Ectodermal cell (in vitro differentiated cells): ENCODE results near the gene MAN1A1.

Experiments
- H3K27ac ChIP-seq: 2 replicates; pipeline ENCODE4 v1.7.0; 2013; ENCODE audit warnings: mild to moderate bottlenecking, low read depth, low read length; ENCODE audit not compliant: insufficient read depth, poor library complexity, severe bottlenecking
- H3K27me3 ChIP-seq: 2 replicates; pipeline ENCODE4 v1.7.0; 2013; ENCODE audit warnings: mild to moderate bottlenecking, low read length; ENCODE audit not compliant: insufficient read depth, control insufficient read depth, poor library complexity, severe bottlenecking
- H3K36me3 ChIP-seq: one replicate; pipeline ENCODE4 v1.7.0; 2013; ENCODE audit warnings: low read length; ENCODE audit not compliant: control insufficient read depth, insufficient read depth
- H3K4me1 ChIP-seq: one replicate; pipeline ENCODE4 v1.7.0; 2013; ENCODE audit warnings: low read length; ENCODE audit not compliant: control insufficient read depth, insufficient read depth
- H3K4me3 ChIP-seq: 2 replicates; pipeline ENCODE4 v1.7.0; 2013; ENCODE audit warnings: low read depth, low read length, control low read depth; ENCODE audit not compliant: insufficient read depth
- H3K9me3 ChIP-seq: 2 replicates; pipeline ENCODE4 v1.7.0; 2013; ENCODE audit warnings: mild to moderate bottlenecking, low read length, moderate library complexity; ENCODE audit not compliant: control insufficient read depth
- WGBS, 2 experiments: methylation state at CpG; one replicate each; pipeline ENCODE4 v1.1.7; 2013; ENCODE audit warnings: missing lambda C conversion rate in 2 of 2; 5-methylcytosine and 5-hydroxymethylcytosine counted together

The MAN1A1 gene

DNA sequence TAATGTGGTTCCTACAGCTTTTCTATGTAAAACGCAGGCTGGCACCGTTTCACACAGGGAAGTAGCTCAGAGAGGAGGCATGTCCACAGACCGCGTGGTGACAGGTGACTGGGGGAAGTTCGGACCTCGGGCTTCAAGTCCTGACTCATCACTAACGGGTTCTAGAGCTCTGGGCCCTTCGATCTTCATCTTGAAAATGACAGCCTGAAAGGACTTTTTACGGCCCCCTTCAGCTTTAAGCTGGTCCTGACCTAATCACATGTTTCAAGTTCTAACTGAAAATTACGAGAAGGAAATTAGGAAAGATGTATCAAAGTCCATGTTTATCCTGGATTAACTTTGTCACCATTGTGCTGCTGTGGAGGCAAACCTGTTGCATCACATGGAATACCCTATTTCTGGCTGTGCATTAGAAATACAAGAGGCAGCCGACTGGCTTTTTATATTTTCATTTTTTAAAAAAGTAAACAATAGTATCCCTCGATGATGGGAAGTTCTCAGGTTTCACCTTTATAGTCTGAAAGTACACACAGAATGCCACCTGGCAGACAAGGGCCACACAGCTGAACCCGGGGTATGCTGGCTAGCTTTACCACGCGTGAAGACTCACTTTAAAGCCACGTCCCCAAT, 2.0 kb downstream of the MAN1A1 start:
- WGBS, 2 experiments, result 76 to 78% methylated on average over 15 to 16 of the region's 16 CpGs

DNA sequence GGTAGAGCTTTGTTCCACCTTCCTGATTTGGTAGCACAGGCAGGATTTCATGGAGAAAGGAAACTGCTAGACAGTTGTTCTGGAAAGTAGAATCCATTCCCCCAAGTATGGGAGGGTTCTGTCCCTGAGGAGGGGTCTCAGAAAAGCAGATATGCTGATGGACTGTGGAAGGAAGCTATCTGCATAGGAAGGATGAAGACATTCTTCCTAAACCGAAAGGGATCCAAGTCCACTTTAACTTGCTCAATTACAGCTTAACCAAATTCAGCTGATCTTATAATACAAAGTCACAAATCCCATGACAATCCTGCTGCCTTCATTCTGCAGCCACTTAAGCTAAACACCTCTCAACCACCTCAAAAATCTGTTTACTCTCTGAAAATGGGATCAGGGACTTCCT, 2.6 kb downstream of the MAN1A1 start:
- Histone ChIP-seq H3K9me3 (no peaks in the 10 kb centered on the region), H3K4me1 (no peaks in the 10 kb centered on the region), H3K27ac (no peak overlapping the region), H3K27me3 (peaks cover 42% of the 10 kb centered on the region), H3K4me3 (no peak overlapping the region), H3K36me3 (no peaks in the 10 kb centered on the region)
- 88 to 100% methylated on average over 1 of the region's 1 CpG for WGBS, 2 experiments

More for the DNA sequence above, 2.0 kb downstream of the MAN1A1 start:
- Histone ChIP-seq H3K9me3 (no peaks in the 10 kb centered on the region), H3K36me3 (no peaks in the 10 kb centered on the region), H3K27me3 (peaks cover 45% of the 10 kb centered on the region), H3K4me3 (peak overlapping the region; percentile 62), H3K4me1 (no peaks in the 10 kb centered on the region), H3K27ac (no peak overlapping the region)

DNA sequence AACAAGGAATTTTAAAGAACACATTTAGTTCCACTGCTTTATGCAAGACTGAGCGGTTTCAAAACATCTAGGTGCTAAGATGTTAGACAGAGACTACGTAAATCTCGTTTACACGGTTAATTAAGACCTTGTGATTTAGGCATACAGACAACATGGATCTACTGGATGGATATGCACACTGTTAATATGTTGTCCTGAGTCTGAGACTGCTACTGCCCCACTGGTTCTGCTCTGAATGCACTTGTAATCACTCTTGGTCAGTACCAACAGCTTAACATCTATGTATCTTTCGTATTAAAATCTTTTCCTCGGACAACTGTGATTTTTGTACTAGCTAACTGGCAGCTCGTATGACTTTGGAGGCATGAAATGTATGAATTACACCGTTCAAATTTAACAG, 3.1 kb downstream of the MAN1A1 start:
- no peaks in the 10 kb centered on the region for H3K4me1 ChIP-seq
- no peaks in the 10 kb centered on the region for H3K9me3 ChIP-seq
- no peak overlapping the region for H3K27ac ChIP-seq
- WGBS, 2 experiments, result 92% methylated on average over 8 of the region's 8 CpGs
- peaks cover 42% of the 10 kb centered on the region for H3K27me3 ChIP-seq
- no peak overlapping the region for H3K4me3 ChIP-seq
- H3K36me3 ChIP-seq, result no peaks in the 10 kb centered on the region

DNA sequence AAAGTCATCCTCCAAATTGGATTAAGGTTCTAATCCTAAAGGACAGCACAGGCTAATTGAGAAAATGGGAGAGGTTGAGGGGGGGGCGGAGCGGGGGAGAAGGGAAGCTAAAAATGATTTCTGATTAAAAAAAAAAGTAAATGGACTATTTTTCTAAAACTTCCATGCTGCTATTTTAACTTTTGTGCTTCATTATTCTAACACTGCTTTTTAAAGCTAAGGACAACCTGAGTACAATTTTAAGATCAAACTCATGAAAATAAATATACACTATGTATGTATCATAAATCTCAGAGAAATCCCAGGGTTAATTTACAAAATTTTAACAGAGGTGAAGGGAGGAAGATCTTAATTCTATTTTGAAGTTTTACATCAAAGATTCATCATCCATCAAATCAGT, 4.4 kb downstream of the MAN1A1 start:
- 95% methylated on average over 2 of the region's 2 CpGs; no CpG with 5 or more reads in 1 of the 2 experiments for WGBS, 2 experiments
- H3K4me1 ChIP-seq, result peaks cover 2% of the 10 kb centered on the region
- H3K36me3 ChIP-seq, result no peaks in the 10 kb centered on the region
- H3K9me3 ChIP-seq, result no peaks in the 10 kb centered on the region
- no peak overlapping the region for H3K4me3 ChIP-seq
- H3K27ac ChIP-seq, result no peak overlapping the region
- H3K27me3 ChIP-seq, result peaks cover 29% of the 10 kb centered on the region

DNA sequence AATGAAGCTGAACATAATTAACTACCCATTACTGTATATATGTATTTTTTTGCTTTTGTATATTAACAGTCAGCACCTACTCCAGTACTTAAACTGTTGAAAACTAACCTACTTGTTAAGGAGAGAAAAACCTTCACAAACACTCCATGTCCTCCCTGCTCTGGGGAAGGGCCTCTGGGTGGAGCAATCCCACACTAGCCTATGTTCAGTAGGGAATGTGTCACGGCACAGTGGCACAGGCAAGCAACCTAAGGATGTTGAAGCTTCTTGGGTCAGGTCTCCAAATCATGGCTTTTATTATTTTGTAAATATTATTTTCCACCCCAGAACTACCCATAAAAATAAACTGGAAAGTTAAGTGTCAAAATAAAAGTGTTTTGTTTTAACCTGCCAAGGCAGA, 5.3 kb downstream of the MAN1A1 start:
- WGBS, 2 experiments, result 67% methylated on average over 1 of the region's 1 CpG; no CpG with 5 or more reads in 1 of the 2 experiments
- Histone ChIP-seq H3K27me3 (peaks cover 26% of the 10 kb centered on the region), H3K4me3 (no peak overlapping the region), H3K36me3 (no peaks in the 10 kb centered on the region), H3K9me3 (no peaks in the 10 kb centered on the region), H3K27ac (no peak overlapping the region), H3K4me1 (peaks cover 2% of the 10 kb centered on the region)

DNA sequence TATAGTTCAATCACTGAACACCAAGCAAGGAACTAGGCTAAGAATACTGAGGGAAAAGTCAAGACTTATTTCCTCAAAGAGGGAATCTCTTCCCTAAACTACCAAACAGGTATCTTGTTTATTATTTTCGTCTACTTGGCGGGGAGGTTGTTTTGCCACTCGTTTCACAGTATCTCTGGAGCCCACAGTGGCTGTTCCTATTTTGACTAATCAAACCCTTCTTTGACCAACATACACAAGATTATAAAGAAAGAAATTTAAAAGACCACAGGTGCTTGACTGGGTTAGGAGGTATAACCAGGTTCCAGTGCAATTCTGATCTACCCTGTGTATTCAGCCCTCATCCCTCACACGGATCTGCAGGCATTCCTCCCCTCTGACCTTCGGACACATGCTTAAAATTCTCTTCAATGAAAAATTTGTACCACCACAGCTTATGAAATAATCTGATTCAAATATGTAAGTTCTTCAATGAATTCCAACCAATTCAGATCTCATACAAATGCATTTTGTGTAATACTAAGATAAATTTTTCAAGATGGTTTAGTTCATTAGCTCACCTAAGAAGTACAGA, 5.9 kb downstream of the MAN1A1 start:
- 93 to 98% methylated on average over 5 of the region's 5 CpGs for WGBS, 2 experiments
- Histone ChIP-seq H3K27ac (no peak overlapping the region), H3K9me3 (no peaks in the 10 kb centered on the region), H3K4me3 (no peak overlapping the region), H3K4me1 (peaks cover 2% of the 10 kb centered on the region), H3K27me3 (peaks cover 21% of the 10 kb centered on the region), H3K36me3 (no peaks in the 10 kb centered on the region)

DNA sequence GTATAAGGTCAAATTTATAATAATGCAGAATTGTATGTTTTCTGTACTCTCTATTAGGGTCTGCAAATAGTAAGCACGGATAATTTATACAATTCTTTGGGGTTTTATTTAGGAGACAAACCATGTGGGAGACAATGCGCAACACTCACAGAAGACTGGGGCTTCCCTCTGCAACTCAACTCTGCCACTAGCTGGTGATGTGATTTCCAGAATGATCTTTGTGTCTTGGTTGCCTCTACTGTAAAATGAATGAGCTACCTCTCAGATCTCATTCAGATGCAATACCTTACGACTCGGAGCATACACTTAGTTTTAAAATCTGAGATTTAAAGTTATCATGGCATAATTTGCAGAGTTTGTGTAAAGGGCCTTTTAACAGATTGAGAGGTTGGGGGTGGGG, 6.4 kb downstream of the MAN1A1 start:
- WGBS, 2 experiments, result 93 to 94% methylated on average over 4 of the region's 4 CpGs
- H3K4me1 ChIP-seq, result peaks cover 2% of the 10 kb centered on the region

DNA sequence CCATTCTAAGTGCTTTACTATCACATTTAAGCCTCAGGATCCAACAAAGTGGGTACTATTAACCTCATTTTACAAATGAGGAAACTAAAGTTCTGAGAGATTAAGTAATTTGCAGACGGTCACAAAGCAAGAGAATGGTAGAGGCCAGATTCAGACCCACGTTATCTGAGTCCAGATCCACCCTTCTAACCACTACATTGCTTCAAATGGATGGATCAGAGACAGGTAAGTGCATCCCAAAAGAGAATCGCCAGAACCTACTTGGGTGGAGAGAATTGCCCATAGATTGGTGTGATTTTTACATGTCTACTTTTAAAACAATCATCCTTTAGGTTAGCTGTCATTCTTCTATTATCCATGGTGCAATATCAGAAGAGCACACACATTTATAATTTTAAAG, 7.1 kb downstream of the MAN1A1 start:
- H3K4me1 ChIP-seq, result peaks cover 2% of the 10 kb centered on the region
- peaks cover 9% of the 10 kb centered on the region for H3K27me3 ChIP-seq
- WGBS, 2 experiments, result 92 to 100% methylated on average over 1 to 2 of the region's 3 CpGs
- no peak overlapping the region for H3K27ac ChIP-seq
- H3K36me3 ChIP-seq, result no peaks in the 10 kb centered on the region
- no peak overlapping the region for H3K4me3 ChIP-seq
- no peaks in the 10 kb centered on the region for H3K9me3 ChIP-seq

More for the DNA sequence above, 6.4 kb downstream of the MAN1A1 start:
- Histone ChIP-seq H3K9me3 (no peaks in the 10 kb centered on the region), H3K36me3 (no peaks in the 10 kb centered on the region), H3K27me3 (peaks cover 16% of the 10 kb centered on the region), H3K27ac (no peak overlapping the region), H3K4me3 (no peak overlapping the region)

DNA sequence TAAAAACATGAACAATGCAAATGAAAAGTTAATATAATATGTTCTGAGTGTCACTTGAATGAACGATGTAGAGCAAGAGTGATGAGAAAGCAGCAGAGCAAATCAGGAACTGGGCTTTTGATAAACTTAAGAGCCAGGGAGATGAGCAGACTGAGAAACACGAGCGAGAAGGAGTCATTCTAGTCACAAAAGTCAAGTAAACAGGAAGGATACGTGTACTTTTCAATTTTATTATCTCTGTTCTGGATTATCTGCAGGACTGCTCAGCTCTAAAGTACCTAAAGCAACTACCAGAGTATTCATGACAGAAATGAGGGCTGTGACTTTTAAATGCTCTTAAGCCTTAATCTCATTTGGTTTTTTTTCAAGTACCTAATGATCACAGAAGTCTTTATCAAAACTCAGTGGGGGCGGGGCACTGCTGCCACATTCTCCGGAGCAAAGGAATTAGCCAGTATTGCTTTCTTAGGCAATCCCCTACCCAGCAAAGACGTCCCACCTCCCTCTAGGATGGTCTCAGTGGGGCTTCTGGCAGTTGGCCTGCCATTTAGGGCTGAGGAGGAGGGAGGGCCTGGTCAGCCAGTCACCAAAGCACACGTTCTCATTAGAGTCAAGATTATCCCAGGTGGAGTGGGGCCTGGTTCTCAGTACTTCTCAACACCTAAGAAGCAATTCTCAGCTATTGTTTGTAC, 8.6 kb downstream of the MAN1A1 start:
- 36 to 43% methylated on average over 8 of the region's 8 CpGs for WGBS, 2 experiments
- no peak overlapping the region for H3K4me3 ChIP-seq
- no peaks in the 10 kb centered on the region for H3K9me3 ChIP-seq
- H3K4me1 ChIP-seq, result peaks cover 2% of the 10 kb centered on the region
- no peaks in the 10 kb centered on the region for H3K36me3 ChIP-seq
- no peaks in the 10 kb centered on the region for H3K27me3 ChIP-seq
- no peak overlapping the region for H3K27ac ChIP-seq

DNA sequence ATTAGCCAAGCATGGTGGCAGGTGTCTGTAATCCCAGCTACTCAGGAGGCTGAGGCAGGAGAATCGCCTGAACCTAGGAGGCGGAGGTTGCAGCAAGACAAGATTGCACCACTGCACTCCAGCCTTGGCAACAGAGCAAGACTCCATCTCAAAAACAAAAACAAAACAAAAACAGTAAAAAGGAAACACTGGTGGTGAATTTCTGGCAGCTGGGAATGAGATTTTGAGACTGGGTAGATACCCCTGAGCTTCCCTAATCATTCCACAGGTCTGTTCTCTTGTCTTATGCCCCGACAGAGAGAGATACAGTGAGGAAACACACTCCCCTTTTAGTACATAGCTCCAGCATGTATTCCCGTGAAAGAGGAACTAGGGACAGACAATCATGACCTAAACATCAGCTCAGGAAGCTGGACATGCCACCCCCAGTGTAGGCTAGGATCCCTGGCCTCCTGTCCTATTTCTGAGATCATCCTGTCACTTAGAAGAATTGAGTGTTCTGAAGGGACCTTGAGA, 9.6 kb downstream of the MAN1A1 start:
- Histone ChIP-seq H3K9me3 (no peaks in the 10 kb centered on the region), H3K27me3 (no peaks in the 10 kb centered on the region), H3K4me1 (peaks cover 2% of the 10 kb centered on the region), H3K4me3 (no peak overlapping the region), H3K36me3 (no peaks in the 10 kb centered on the region), H3K27ac (no peak overlapping the region)
- 91 to 93% methylated on average over 4 of the region's 4 CpGs for WGBS, 2 experiments
